KOPT-K1 (cell line): ENCODE results near the gene TATDN2.
"Not testable (repeated sequence)": the region's sequence is repeated elsewhere in the genome, so short reads cannot be mapped to it uniquely, and the experiment has no call there.

Source experiments
- H3K27ac ChIP-seq: fragments of 200-600 bp; sonication (generic); 2 replicates; pipeline ENCODE4 v1.5.1; 2016; ENCODE audit warnings: antibody characterized with exemption, mild to moderate bottlenecking, low read depth, low read length; ENCODE audit not compliant: poor library complexity, severe bottlenecking
- H3K36me3 ChIP-seq: fragments of 200-600 bp; sonication (generic); 2 replicates; pipeline ENCODE4 v1.5.1; 2017; ENCODE audit warnings: antibody characterized with exemption, mild to moderate bottlenecking, low read length, moderate library complexity; ENCODE audit not compliant: insufficient read depth
- H3K9me3 ChIP-seq: fragments of 200-600 bp; sonication (generic); 2 replicates; pipeline ENCODE4 v1.5.1; 2017; ENCODE audit warnings: antibody characterized with exemption, low read length, mild to moderate bottlenecking; ENCODE audit not compliant: insufficient read depth, poor library complexity, severe bottlenecking

The TATDN2 gene

GRCh38 chr3:10248984-10249748, 907 bp downstream of the TATDN2 start:
- H3K27ac ChIP-seq, result peak overlapping the region; percentile 83
- H3K9me3 ChIP-seq, result peaks cover 16% of the 10 kb centered on the region
- peaks cover 40% of the 10 kb centered on the region for H3K36me3 ChIP-seq

DNA sequence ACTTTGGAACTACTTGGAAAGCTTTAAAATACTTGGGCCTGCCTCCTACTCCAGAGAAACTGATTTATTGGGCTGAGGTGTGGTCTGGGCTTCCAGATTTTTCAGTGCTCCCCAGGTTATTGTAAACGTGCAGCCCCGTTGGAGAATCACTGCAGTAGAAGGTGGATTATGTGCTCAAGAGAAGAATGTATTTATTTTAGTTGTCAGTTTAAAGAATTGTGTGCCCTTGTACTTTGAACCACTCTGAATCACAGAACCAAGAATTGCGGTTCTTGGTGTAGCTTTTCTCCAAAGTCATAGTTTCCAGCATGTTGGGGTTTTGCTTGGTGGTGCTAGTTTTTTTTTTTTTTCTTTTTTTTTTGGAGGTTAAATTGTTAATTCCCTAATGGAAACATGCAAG, 1.6 kb downstream of the TATDN2 start:
- peaks cover 15% of the 10 kb centered on the region for H3K9me3 ChIP-seq
- peak overlapping the region; percentile 83 for H3K27ac ChIP-seq
- H3K36me3 ChIP-seq, result peaks cover 47% of the 10 kb centered on the region

- Histone ChIP-seq H3K27ac (no peak overlapping the region), H3K36me3 (peaks cover 58% of the 10 kb centered on the region), H3K9me3 (peaks cover 3% of the 10 kb centered on the region)
Observed at GRCh38 chr3:10251006-10251405, 2.7 kb downstream of the TATDN2 start.

DNA sequence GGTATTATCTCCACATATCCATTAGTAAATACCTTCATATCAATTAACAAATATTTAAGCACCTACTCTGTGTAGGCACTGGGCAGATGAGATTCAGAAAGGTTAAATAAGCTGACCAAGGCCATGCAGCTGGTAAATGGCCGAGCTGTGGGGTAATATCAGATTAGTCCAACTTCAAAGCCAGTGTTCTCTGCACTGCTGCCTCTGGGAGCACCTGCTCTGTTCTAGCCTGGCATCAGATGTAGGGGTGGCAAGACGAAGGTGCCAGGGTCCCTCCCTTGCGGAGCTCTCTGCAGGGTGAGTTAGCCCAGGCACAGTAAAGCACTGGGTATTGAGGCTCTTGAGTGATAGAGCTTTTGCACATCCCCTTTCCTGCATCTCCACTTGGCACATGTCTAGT, 5.5 kb downstream of the TATDN2 start:
- Histone ChIP-seq H3K27ac (no peak overlapping the region), H3K9me3 (no peaks in the 10 kb centered on the region), H3K36me3 (peaks cover 83% of the 10 kb centered on the region)

DNA sequence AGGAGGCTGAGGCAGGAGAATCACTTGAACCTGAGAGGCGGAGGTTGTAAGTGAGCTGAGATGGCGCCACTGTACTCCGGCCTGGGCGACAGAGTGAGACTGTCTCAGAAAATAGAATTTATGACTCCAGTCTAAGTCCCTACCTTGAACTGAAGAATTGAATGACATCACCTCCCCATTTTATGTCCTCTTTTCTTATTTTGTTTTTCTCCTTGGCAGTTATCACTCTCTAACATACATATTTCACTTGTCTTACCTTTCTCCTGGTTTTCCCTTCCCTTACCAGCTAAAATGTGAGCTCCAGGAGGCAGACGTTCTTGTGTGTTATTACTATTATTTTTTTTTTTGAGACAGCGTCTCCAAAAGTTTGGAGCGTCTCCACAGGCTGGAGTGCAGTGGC, 7.6 kb downstream of the TATDN2 start:
- Histone ChIP-seq H3K27ac (no peak overlapping the region), H3K36me3 (peaks cover 91% of the 10 kb centered on the region), H3K9me3 (no peaks in the 10 kb centered on the region)

DNA sequence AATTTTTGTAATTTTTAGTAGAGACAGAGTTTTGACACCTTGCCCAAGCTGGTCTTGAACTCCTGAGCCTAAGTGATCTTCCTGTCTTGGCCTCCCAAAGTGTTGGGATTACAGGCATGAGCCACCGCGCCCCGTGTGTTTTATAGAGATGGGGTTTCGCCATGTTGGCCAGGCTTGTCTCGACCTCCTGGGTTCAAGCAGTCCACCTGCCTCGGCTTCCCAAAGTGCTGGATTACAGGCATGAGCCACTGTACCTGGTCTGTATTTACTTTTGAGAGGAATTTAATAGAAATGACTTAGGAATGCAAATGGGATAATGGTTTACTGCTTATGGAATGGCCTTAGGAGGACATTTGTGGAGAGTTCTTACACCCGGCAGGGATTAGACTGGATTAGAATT, 10.8 kb downstream of the TATDN2 start:
- H3K9me3 ChIP-seq, result no peaks in the 10 kb centered on the region
- H3K27ac ChIP-seq, result no peak overlapping the region
- H3K36me3 ChIP-seq, result peaks cover 97% of the 10 kb centered on the region

DNA sequence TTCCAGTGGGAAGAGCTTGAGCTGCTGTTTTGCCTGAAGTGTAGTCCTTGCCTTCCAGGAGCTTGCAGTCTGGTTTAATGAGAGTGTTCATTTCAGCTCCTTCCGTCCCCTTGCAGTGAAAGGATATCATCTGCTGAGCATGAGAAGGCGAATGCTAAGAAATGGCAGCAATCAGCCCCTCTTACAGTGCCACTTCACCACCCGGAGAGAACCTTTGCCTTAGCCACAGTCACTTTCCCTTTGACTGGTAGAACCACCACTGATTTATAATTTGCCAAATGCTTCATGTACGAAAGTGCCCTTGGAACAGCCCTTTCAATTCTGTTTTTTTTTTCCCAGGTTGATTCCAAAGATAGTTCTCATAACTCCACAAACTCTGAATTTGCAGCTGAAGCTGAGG, 11.5 kb downstream of the TATDN2 start:
- H3K27ac ChIP-seq, result no peak overlapping the region
- peaks cover 97% of the 10 kb centered on the region for H3K36me3 ChIP-seq

DNA sequence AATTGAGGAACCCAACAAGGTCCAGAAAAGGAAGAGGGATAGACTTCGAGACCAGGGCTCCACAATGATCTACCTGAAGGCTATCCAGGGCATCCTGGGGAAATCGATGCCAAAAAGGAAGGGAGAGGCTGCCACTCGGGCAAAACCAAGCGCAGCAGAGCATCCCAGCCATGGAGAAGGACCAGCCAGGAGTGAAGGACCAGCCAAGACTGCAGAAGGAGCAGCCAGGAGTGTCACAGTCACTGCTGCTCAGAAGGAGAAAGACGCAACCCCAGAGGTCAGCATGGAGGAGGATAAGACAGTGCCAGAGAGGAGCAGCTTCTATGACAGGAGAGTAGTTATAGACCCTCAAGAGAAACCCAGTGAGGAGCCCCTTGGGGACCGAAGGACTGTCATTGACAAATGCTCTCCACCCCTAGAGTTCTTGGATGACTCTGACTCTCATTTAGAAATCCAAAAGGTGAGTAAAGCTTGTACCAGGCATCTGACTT, 12.0 kb downstream of the TATDN2 start:
- Histone ChIP-seq H3K9me3 (no peaks in the 10 kb centered on the region), H3K27ac (no peak overlapping the region), H3K36me3 (peaks cover 97% of the 10 kb centered on the region)

More for the DNA sequence above, 11.5 kb downstream of the TATDN2 start:
- no peaks in the 10 kb centered on the region for H3K9me3 ChIP-seq

DNA sequence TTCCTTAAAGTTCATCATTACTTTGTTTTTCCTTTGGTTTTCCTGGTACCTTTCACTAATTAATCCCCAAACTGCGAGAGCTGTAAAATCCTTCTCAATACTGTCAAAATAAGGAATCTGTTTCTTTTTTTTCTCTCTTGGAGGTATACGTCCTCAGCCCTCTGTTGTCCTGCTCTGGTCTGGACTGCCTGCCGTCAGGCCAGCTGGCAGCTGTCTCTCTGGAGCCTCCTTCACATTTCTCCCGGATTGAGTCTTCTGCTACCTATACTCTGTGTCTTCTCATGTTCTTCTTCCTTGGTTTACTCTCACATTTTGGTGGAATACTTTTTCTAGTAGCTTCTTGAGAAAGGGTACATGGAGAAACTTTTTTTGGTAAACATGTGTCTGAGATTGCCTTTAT, 13.8 kb downstream of the TATDN2 start:
- peaks cover 96% of the 10 kb centered on the region for H3K36me3 ChIP-seq
- no peak overlapping the region for H3K27ac ChIP-seq

DNA sequence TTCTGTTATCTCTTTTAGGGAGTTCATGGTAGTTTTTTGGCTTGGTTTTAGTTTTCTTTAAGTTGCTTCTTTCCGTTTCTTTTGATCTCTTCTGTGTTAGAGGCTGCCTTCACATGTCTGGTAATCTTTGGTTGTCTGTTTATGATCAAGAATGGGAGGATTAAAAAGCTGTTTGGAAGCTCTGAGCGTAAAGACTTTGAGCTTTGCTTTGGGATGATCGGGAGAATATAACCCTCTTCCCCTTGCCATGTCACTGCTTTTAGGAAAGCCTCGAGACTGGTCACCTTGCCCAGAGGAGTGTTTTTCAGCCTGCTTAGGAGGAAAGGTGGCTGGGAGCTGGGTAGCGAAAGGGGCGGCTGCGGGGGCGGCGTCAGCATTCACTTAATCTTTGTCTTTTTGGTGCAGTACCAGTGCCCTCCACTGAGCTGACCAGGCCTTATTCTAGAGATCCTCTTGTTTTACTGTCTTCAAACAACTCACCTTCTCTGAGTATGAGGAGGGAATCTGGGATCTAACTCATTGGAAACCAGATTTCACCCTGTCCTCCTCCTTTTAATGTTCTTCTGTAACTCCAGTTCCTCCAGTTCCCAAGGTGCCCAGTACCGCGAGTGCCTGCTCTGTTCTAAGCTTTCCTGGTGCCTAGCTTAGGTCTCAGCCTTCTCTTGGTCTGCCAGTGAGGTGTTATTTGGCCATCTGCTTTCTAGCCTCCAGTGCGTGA, 15.5 kb downstream of the TATDN2 start:
- peaks cover 99% of the 10 kb centered on the region for H3K36me3 ChIP-seq
- H3K9me3 ChIP-seq, result no peaks in the 10 kb centered on the region
- no peak overlapping the region for H3K27ac ChIP-seq

More for the DNA sequence above, 13.8 kb downstream of the TATDN2 start:
- H3K9me3 ChIP-seq, result no peaks in the 10 kb centered on the region

GRCh38 chr3:10265833-10266232, 17.6 kb downstream of the TATDN2 start:
- H3K27ac ChIP-seq, result no peak overlapping the region
- no peaks in the 10 kb centered on the region for H3K9me3 ChIP-seq
- H3K36me3 ChIP-seq, result peaks cover 99% of the 10 kb centered on the region

DNA sequence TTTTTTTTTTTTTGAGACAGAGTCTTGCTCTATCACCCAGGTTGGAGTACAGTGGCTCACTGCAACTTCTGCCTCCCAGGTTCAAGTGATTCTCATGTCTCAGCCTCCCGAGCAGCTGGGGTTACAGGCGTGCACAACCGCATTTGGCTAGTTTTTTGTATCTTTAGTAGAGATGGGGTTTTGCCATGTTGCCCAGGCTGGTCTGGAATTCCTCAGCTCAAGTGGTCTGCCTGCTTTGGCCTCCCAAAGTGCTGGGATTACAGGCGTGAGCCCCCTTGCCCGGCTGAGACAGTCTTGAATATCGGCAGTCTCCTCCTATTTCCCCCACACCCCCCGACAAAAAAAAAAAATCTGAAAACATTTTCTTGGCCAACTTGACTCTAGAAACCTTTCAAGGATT, 18.7 kb downstream of the TATDN2 start:
- H3K9me3 ChIP-seq, H3K27ac ChIP-seq: not testable (repeated sequence)
- peaks cover 99% of the 10 kb centered on the region for H3K36me3 ChIP-seq

DNA sequence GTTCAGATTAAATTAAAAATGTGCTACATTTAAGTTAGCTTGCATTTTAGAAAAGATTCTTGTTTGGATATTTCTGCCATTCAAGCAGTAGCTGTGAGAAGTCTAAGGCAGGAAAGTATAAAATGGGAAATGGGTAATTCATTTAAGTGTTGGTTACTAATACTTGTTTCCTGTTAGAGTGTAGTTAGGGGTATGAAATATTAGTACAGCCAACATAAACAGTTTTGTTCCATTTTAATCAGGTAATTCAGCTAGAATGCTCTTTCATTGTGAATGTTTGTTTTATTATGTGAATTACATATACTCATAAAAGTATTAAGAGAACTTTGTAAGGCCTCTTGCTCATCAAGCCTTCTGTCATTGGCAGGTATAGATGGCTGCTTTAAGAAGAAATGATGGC, 19.9 kb downstream of the TATDN2 start:
- Histone ChIP-seq H3K9me3 (no peaks in the 10 kb centered on the region), H3K36me3 (peaks cover 99% of the 10 kb centered on the region), H3K27ac (no peak overlapping the region)

GRCh38 chr3:10268930-10269329, 20.7 kb downstream of the TATDN2 start:
- Histone ChIP-seq H3K9me3 (no peaks in the 10 kb centered on the region), H3K27ac (no peak overlapping the region), H3K36me3 (peaks cover 99% of the 10 kb centered on the region)

DNA sequence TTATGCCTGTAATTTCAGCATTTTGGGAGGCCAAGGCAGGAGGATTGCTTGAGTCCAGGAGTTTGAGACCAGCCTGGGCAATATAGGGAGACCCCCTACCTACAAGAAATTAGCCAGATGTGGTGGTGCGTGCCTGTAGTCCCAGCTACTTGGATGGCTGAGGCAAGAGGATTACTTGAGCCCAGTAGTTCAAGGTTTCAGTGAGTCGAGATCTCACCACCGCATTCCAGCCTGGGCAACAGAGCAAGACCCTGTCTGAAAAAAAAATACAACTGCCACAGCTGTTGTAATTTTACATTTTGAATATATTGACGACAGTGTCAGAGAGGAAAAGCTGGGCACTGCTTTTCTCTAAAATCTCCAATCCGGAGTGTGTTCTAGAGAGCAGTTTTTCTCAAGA, 21.2 kb downstream of the TATDN2 start:
- no peak overlapping the region for H3K27ac ChIP-seq
- no peaks in the 10 kb centered on the region for H3K9me3 ChIP-seq
- peaks cover 99% of the 10 kb centered on the region for H3K36me3 ChIP-seq

DNA sequence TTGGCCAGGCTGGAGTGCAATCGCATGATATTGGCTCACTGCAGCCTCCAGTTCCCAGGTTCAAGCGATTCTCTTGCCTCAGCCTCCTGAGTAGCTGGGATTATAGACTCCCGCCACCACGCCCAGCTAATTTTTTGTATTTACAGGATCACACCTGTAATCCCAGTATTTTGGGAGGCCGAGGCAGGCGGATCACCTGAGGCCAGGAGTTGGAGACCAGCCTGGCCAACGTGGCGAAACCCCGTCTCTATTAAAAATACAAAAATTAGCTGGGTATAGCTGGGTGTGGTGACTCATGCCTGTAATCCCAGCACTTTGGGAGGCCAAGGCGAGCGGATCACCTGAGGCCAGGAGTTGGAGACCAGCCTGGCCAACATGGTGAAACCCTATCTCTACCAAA, 24.2 kb downstream of the TATDN2 start:
- not testable (repeated sequence) for H3K27ac ChIP-seq, H3K9me3 ChIP-seq
- H3K36me3 ChIP-seq, result peaks cover 100% of the 10 kb centered on the region
